NCI-H128 (cell line): ENCODE data around the gene EGFR.

Experiments
- DNase-seq: peaks from one replicate; lab custom pipeline; 2025; ENCODE audit not compliant: unreplicated experiment; lab: John Stamatoyannopoulos, UW

EGFR gene

DNA sequence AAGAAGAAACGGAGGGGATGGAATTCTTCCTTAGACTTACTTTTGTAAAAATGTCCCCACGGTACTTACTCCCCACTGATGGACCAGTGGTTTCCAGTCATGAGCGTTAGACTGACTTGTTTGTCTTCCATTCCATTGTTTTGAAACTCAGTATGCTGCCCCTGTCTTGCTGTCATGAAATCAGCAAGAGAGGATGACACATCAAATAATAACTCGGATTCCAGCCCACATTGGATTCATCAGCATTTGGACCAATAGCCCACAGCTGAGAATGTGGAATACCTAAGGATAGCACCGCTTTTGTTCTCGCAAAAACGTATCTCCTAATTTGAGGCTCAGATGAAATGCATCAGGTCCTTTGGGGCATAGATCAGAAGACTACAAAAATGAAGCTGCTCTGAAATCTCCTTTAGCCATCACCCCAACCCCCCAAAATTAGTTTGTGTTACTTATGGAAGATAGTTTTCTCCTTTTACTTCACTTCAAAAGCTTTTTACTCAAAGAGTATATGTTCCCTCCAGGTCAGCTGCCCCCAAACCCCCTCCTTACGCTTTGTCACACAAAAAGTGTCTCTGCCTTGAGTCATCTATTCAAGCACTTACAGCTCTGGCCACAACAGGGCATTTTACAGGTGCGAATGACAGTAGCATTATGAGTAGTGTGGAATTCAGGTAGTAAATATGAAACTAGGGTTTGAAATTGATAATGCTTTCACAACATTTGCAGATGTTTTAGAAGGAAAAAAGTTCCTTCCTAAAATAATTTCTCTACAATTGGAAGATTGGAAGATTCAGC, 187.6 kb downstream of the EGFR start:
- no peak for DNase-seq

DNA sequence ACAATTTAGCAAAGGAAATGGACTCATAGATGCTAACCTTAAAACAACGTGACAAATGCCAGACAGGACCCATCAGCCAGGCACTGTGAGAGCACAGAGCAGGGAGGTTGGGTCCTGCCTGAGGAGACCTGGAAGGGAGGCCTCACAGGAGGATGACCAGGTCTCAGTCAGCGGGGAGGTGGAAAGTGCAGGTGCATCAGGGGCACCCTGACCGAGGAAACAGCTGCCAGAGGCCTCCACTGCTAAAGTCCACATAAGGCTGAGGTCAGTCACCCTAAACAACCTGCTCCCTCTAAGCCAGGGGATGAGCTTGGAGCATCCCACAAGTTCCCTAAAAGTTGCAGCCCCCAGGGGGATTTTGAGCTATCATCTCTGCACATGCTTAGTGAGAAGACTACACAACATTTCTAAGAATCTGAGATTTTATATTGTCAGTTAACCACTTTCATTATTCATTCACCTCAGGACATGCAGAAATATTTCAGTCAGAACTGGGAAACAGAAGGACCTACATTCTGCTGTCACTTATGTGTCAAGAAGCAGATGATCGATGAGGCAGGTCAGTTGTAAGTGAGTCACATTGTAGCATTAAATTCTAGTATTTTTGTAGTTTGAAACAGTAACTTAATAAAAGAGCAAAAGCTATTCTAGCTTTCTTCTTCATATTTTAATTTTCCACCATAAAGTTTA, 188.8 kb downstream of the EGFR start:
- no peak for DNase-seq

DNA sequence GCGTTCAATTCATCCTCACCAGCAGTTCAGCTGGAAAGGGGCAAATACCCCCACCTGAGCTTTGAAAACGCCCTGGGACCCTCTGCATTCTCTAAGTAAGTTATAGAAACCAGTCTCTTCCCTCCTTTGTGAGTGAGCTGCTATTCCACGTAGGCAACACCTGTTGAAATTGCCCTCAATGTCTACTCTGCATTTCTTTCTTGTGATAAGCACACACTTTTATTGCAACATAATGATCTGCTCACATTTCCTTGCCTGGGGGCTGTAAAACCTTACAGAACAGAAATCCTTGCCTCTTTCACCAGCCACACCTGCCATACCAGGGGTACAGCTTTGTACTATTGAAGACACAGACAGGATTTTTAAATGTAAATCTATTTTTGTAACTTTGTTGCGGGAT, 190.5 kb downstream of the EGFR start:
- DNase-seq = no peak

DNA sequence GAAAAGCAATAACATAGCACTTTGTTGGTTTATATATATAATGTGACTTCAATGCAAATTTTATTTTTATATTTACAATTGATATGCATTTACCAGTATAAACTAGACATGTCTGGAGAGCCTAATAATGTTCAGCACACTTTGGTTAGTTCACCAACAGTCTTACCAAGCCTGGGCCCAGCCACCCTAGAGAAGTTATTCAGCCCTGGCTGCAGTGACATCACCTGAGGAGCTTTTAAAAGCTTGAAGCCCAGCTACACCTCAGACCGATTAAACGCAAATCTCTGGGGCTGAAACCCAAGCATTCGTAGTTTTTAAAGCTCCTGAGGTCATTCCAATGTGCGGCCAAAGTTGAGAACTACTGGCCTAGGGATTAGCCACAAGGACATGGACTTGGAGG, 191.4 kb downstream of the EGFR start:
- no peak for DNase-seq

DNA sequence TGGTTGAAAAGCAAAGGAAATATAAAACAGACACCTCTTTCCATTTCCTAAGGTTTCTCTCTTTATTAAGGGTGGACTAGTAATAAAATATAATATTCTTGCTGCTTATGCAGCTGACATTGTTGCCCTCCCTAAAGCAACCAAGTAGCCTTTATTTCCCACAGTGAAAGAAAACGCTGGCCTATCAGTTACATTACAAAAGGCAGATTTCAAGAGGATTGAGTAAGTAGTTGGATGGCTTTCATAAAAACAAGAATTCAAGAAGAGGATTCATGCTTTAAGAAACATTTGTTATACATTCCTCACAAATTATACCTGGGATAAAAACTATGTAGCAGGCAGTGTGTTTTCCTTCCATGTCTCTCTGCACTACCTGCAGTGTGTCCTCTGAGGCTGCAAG, 191.9 kb downstream of the EGFR start:
- DNase-seq = no peak

DNA sequence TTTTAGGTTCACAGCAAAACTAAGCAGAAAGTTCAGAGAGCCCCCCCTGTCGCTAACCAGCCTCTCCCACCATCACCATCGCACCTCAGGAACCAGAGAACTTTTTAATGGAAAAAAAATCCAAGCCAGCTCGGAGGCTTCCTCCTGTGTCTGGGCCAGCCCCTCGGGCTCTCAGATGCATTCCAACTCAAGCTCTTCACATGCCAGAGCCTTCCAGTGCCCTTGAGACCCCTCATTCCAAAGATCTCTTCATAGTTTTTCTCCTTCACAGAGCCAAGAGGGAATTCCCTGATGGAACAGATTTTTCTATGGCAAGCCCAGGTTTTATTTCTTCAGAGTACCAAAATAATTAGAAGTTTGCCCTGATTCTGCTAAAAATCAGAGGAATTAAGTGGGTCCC, 192.9 kb downstream of the EGFR start:
- DNase-seq = no peak

DNA sequence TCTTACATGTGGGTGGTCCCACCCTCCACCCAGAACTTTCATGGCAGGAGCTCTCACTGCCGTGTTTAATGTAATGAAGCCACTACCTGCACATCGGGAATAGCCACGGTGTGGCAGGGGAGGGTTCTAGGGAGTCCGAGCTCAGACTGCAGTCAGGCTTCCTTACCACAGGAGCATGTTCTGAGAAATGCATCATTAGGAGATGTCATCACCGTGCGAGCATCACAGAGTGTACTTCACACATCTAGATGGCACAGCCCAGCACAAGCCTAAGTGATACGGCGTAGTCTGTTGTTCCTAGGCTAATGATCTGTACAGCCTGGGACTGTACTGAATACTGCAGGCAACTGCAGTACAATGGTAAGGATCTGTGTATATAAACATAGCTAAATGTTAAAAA, 193.4 kb downstream of the EGFR start:
- no peak for DNase-seq

DNA sequence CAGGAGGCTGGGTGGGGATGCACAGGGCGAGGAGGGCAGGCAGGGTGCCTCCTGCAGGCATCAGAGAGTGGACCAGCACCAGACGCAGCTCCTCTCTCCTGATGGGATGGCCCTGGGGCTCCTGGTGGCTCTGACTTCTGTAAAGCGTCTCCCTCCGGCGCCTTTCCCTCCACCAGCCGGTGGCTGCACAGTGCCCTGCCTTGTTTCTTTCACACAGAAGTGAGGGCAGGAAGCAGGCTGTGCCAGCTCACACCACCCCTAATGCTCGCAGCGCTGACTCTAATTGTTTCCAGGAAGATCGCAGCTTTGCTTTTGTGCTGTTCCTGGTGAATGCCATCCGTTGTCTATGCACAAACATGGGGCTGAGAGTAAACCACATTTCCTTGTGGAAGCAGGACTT, 194.0 kb downstream of the EGFR start:
- DNase-seq = no peak

DNA sequence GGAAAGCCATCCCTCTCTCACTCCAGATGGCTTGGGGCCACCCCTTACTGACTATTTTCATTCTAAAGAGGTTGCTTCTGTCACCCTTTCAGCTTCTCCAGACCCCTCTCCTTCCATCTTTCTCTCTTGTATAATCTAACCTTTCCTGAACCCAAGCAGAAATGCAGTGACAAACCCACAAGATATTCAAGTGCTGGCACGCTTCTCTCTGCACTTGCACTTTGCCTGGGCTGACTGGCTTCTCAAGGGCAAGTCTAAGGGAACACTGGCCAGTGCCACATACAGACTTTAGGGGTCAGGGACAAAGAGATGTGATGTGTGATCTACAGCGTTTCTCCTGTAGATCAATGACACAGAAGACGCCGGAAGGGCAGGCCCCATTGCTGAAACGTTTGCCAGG, 195.9 kb downstream of the EGFR start:
- DNase-seq = no peak

DNA sequence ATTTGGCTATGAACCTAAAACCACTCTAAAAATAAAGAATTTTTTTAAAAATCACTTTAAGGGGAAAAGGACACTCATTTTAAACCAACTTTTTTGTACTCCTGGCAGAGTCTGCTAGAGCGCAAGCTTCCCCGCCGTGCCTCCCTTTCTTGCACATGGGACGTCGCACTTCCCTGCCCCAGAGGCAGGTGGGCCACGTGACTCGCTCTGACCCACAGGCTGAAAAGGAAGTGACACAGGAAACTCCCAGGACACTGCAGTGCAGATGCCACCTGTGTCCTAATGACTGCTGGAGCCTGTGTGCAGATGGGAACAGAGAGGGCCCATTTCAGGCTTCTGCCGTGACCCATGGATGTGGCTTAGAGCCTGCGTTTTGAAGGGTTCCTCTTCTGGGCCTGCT, 204.2 kb downstream of the EGFR start:
- DNase-seq = no peak

DNA sequence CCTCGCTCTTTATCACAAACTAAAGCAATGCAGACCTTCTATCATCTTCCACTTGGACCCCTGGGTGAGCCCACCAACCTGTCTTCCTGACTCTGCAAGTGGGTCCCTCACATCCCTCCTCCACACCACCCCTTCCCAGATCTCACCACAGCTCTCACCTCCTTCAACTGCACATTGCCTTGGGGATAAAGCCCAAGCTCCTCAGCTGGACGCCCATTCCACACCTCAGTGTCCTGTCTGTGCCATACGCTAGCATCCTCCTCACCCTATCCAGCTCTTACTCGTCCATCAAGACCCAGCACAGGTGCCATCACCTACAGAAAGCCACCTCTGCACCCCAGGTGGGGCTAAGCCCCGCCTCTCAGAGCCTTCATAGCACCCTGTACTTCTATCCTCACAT, 205.3 kb downstream of the EGFR start:
- no peak for DNase-seq

DNA sequence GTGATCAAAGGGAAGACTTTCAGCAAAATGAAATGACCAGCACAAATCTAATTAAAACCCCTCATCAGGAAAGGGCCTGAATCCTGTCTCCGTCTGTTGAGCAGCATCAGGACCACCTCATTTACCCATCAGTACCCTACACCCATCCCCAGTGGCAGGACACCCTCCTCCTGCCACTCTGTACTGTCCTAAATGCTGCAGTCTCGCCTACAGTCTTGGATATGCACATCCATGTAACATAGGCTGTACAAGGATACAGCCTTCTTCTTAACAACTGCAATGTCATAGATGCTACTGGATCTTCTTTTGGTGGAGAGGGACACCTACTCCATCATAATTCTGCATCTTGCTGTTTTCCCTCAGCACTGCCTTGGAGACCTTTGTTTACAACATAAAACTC, 206.0 kb downstream of the EGFR start:
- DNase-seq = no peak

DNA sequence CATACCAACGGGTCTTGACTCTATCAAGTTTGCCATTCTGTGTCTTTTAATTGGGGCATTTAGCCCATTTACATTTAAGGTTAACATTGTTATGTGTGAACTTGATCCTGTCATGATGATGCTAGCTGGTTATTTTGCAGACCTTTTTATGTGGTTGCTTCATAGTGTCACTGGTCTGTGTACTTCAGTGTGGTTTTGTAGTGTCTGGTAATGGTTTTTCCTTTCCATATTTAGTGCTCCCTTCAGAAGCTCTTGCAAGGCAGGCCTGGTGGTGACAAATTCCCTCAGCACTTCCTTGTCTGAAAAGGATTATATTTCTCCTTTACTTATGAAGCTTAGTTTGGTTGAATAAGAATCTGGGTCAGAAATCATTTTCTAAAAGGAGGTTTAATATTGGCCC, 211.2 kb downstream of the EGFR start:
- no peak for DNase-seq

DNA sequence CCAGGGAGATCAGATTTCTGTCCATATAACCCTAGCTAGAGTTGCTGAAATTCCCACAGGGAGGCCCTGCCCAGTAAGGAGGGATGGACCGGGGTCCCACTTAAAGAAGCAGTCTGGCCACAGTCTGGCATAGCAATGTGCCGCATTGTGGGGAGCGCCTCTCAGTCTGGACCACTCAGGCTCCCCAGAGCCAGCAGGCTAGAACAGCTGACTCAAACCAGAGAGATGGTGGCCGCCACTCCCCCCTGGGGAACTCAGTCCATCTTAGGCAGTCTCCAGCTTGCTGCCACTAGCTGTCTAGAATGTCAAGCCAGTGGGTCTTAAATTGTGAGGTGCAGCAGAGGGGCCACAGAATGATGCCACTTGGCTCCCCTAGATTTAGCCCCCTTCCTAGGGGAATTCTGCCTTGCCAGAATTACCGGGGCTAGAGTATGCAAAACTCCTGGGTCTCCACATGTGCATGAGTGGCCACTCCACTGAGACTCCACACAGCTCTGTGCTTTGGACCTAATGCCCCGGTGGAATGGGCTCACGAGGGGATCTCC, 213.0 kb downstream of the EGFR start:
- DNase-seq = no peak

DNA sequence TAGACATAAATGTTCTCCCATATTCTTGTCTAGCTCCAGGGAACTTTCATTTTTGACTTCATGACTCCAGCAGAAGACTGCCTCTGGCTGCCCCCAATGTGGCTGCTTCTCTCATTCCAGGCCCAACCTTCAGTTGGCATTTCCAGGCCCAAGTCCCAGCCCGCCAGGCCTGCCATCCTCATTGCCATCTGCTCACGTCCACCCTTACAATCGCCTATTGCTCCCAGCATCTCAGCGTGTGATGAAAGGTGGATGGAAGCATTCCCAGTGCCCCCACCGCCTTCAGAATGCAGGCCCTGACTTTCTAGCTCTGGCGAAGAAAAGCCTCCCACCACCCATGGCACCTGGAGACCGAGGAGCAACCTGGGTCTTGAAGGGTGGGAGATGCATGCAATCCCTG, 214.2 kb downstream of the EGFR start:
- DNase-seq = no peak

DNA sequence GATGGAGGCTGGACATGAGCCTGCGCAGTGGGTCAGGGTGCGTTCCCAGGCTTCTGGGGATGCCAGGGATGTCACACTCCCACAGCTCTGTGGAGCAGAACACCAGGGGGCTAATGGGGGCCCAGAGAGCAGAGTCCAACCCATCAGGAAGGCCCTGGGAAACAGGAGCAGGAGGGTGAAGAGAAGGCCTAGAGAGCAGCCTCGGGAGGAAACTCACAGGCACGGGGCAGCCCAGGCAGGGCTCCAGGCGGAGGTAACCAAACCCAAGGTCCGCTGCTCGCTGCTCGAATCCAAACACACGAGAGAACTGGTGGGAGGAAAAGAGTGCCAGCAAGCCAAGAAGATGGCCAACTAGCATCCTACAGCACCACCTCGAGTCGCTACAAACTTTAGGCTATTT, 215.6 kb downstream of the EGFR start:
- no peak for DNase-seq

DNA sequence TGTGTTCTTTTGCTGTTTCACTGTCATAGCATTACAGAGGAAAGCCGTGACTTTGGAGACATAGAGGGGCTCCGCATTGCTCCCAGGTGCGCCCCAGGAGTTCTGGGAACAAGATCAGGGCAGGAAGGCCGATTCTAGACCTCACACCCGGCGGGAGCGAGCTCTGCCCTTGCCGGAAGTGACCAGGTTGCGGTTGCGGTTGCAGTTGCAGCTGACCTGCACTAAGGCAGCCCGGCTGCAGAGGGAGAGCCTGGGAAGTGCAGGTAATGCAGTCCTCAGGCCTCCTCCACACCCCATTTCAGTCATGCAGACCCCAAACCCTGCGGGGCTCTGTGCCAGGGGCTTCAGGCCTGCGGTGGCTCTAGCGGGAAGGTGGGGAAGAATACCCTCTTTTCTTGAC, 216.3 kb downstream of the EGFR start:
- no peak for DNase-seq

DNA sequence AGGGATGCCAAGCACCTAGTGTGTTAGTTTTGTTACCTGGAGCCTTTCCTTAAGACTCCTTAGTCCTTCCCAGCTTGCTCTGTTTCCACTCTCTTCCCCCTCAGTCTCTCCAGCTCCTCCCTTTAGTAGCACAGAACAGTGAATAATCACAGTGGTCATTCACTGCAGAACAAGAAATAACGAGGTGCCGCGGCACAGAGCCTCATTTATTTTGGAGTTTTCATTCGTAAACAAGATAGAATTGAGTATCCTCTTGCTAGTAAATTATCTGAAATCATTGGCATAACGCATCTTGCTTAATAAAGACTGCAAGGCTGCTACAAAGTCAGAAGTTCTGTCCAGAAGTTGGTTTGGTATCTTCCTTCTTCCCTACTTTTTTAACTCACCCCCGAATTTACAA, 217.0 kb downstream of the EGFR start:
- no peak for DNase-seq

DNA sequence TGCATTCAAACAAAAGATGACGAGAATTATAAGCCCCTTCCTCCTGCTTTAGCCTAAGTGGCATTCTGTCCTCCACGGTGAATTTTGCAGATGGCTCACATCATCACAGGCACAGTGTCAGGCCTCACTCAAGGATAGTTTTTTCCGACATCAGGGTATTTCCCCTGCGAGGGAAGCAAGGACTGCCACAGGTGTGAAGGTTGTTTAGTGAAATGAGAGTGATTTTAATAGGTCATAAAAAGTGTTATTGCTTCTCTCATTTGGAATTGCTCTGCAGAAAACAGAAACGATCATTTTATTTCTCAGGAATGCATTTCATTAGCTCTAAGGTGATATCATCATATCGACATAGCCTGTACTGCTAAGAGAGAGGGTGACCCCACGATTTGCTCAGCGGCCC, 217.7 kb downstream of the EGFR start:
- DNase-seq = no peak

DNA sequence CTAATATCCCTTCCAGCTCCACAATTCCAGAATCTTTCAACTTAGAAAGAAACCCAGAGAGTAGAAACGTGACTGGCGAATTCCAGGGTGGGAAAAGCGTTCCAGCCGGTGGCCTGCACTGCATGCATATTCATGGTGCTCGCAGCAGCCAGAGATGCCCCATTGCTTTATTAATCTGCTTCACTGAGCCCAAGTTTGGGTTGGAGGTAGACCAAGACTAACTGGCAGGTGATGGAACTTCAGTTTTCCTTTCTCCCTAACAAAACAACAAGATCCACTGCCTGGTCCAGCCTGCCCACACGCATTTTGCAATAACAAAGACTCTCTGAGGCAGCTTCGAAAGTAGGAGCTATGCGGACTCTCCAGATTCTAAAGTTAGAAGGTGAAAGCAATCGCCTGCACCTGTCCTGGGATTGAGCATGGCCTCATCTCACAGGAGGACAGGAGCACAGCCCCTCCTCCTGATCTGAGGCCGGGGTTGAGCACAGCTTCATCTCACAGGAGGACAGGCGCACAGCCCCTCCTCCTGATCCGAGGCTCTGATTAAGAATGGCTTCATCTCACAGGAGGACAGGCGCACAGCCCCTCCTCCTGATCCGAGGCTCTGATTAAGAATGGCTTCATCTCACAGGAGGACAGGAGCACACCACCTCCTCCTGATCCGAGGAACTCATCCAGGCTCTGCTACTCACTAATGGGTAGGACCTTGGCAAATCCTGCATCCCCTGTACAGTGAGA, 218.5 kb downstream of the EGFR start:
- DNase-seq = no peak

DNA sequence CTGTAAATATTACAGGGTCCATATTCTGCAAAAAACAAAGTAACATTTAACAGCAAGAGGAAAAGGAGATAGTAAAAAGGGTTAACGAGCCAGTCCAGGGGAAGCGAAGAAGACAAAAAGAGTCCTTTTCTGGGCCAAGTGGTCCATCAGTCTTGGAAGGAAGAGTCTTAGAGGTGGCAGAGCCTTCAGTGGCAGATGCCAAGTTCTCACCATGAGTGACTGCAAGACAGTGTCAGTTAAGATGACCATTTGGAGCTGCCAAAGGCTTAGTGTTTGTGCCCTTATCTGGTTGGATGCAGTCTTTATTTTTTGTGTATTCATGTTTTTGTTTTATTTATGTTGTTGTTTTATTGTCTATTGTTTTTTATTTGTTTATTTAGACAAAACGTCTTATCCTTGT, 220.6 kb downstream of the EGFR start:
- DNase-seq = no peak
